Activated B cell treated with CpG ODN at 0.5 μM for 24 hours (primary cell): ENCODE data around the gene LONP2. TPM values are rescaled to one million over a fixed set of nuclear protein-coding genes. Genes with fewer than 3 reads are reported as not detected.

Experiments
- ATAC-seq: fragments of 200-7000 bp; cut with Tn5 transposase; one replicate; pipeline ENCODE4 v1.10.0; 2021; ENCODE audit warnings: low read depth, mild to moderate bottlenecking, moderate library complexity
- CTCF ChIA-PET: fragments of 350-600 bp; sonication (Branson Sonifier 250); formaldehyde crosslinking; loops from one replicate; lab custom pipeline; 2021; ENCODE audit warnings: antibody characterized with exemption; lab: Charles Lee
- POLR2A ChIA-PET: fragments of 350-600 bp; sonication (Branson Sonifier 250); formaldehyde crosslinking; loops from one replicate; lab custom pipeline; 2021; ENCODE audit warnings: antibody characterized with exemption; lab: Charles Lee
- DNase-seq: peaks from one replicate; pipeline ENCODE4 v3.0.0; 2022
- H3K27ac Mint-ChIP-seq: one replicate; pipeline ENCODE4 v1.8.0; 2020; ENCODE audit warnings: mixed read lengths
- H3K27me3 Mint-ChIP-seq: one replicate; pipeline ENCODE4 v1.8.0; 2021; ENCODE audit warnings: mixed read lengths
- H3K36me3 Mint-ChIP-seq: one replicate; pipeline ENCODE4 v1.8.0; 2021; ENCODE audit warnings: low read depth, mixed read lengths
- H3K4me1 Mint-ChIP-seq: one replicate; pipeline ENCODE4 v1.8.0; 2021; ENCODE audit warnings: mixed read lengths
- H3K4me3 Mint-ChIP-seq: one replicate; pipeline ENCODE4 v1.8.0; 2020; ENCODE audit warnings: mild to moderate bottlenecking, mixed read lengths
- H3K9me3 Mint-ChIP-seq: one replicate; pipeline ENCODE4 v1.8.0; 2020; ENCODE audit warnings: mixed read lengths
- intact Hi-C: fragments of 100-400 bp; cut with micrococcal nuclease; formaldehyde crosslinking; loops from one replicate; pipeline ENCODE4 v1.15.1; 2024
- total RNA-seq: library from RNA; stranded (reverse); gene quantifications from 2 replicates; pipeline ENCODE4 v1.2.3, GENCODE V29; 2022
- TF ChIP-seq, protein P1 (sequence below): fragments of 200-600 bp; IDR thresholded peaks from one replicate; pipeline ENCODE4 v1.8.0; 2022; ENCODE audit warnings: antibody characterized with exemption, mild to moderate bottlenecking

Gene LONP2
- total RNA-seq, 1 donor from 2014 or later, result 72.7 TPM

DNA sequence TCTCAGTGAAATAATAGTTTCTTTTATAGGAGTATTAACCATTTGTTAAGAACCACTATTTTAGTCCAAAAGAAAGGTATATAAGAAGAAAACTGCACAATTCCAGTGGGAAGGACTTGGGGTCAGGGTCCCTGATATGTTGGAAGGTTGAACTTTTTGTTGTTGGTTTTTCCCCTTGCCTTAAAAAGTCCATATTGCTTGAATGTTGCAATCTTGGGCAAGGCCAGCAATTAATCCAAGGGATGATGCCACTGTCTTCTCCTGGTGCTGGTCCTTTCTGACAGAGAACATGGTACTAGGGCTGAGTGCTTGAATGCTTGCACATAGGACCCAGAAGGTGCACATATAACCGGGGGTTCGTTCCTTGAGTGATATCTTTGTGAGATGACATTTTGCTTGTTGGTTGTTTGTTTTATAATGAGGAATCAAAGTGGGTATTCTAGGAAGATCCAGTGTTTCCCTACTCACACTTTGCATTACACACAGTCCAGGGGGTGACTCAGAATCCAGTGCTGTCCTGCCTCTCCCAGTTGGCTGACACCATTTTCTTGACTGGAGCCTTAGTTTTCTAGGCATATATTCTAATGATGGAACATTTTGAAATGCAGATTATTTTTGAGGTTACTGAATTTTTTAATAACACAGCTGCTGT is 86.2 kb downstream of the LONP2 start:
- Mint-ChIP-seq H3K27me3 (no peaks in the 10 kb centered on the region), H3K9me3 (no peaks in the 10 kb centered on the region), H3K36me3 (peaks cover 53% of the 10 kb centered on the region), H3K4me3 (no peak overlapping the region), H3K27ac (no peak overlapping the region), H3K4me1 (no peaks in the 10 kb centered on the region)
- no peak for ATAC-seq
- ChIA-PET POLR2A (interaction anchor here (1.0 kb wide), 1 partner anchor 13 kb away, joined by 3 read pairs; no protein-coding TSS in a partner anchor), CTCF (no interaction called here)
- TF ChIP-seq, protein P1, sequence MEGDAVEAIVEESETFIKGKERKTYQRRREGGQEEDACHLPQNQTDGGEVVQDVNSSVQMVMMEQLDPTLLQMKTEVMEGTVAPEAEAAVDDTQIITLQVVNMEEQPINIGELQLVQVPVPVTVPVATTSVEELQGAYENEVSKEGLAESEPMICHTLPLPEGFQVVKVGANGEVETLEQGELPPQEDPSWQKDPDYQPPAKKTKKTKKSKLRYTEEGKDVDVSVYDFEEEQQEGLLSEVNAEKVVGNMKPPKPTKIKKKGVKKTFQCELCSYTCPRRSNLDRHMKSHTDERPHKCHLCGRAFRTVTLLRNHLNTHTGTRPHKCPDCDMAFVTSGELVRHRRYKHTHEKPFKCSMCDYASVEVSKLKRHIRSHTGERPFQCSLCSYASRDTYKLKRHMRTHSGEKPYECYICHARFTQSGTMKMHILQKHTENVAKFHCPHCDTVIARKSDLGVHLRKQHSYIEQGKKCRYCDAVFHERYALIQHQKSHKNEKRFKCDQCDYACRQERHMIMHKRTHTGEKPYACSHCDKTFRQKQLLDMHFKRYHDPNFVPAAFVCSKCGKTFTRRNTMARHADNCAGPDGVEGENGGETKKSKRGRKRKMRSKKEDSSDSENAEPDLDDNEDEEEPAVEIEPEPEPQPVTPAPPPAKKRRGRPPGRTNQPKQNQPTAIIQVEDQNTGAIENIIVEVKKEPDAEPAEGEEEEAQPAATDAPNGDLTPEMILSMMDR, result no peak
- intact Hi-C loops, result loop anchor here (10.0 kb wide), 1 partner anchor 56 kb away; no protein-coding TSS in a partner anchor
- no peak for DNase-seq

DNA sequence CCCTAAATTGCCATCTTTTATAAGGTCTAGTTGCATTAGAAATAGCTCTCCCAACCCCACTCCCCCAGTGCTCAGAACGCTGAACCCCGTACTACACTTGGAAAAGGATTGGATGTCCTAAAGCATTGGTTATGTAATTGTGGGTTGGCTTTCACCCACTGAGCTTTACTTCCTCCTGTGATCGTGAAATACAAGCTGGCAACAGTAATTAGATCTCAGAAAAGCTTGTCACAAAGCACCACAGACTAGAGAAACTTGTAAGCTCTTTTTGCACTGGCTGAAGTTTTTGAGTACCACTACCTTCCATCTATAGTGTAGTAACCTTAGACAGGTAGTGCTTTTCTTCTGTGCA is 86.7 kb downstream of the LONP2 start:
- TF ChIP-seq, protein P1, result no peak
- Mint-ChIP-seq H3K36me3 (peaks cover 57% of the 10 kb centered on the region), H3K4me1 (no peaks in the 10 kb centered on the region), H3K27me3 (no peaks in the 10 kb centered on the region), H3K27ac (no peak overlapping the region), H3K9me3 (no peaks in the 10 kb centered on the region), H3K4me3 (no peak overlapping the region)
- no peak for ATAC-seq
- POLR2A ChIA-PET, result interaction anchor here (0.5 to 1.0 kb wide), 2 partner anchors 13 to 214 kb away, joined by 3 read pairs; no protein-coding TSS in a partner anchor
- DNase-seq, result no peak
- intact Hi-C loops, result loop anchor here (10.0 kb wide), 1 partner anchor 56 kb away; no protein-coding TSS in a partner anchor
- CTCF ChIA-PET, result no interaction called here

DNA sequence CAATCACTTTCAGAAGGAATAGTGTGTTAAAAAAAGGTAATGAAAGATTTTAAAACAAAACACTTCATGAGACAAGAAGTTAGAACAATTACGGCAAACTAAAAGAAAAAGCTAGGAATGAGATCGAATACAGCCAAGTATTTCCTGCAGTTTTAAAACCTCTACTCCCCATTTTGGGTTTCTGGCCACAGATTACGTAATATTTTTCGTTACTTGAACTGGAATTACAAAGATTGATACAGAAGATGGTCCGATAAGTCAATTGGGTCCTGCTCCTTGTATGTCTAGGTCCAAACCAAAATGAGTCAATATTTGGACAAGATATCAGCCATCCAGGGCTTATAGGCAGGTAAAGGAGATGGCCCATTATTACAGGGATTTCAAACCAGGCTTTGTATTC is 88.9 kb downstream of the LONP2 start:
- POLR2A ChIA-PET, result no interaction called here
- Mint-ChIP-seq H3K9me3 (no peaks in the 10 kb centered on the region), H3K4me1 (no peaks in the 10 kb centered on the region), H3K36me3 (peaks cover 70% of the 10 kb centered on the region), H3K27ac (no peak overlapping the region), H3K27me3 (no peaks in the 10 kb centered on the region), H3K4me3 (no peak overlapping the region)
- intact Hi-C loops, result loop anchor here (10.0 kb wide), 1 partner anchor 58 kb away; no protein-coding TSS in a partner anchor
- no peak for ATAC-seq
- TF ChIP-seq, protein P1, result no peak
- CTCF ChIA-PET, result no interaction called here
- no peak for DNase-seq

DNA sequence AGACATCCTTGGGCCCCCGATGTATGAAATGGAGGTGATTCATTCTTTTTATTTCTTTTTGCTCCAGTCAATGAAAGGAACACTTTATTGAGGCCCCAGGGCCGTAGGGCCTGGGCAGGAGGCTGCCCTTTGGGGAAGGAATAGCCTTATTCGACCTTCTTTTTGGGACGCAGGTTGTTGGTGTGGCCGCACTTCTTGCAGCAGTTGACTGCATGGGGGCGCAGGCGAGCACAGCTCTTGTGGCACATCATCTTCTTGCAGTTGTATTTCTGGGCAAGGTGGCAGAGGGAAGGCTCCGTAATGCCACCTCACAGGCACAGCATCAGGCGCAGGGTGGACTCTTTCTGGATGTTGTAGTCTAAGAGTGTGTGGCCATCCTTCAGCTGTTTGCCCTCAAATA is 90.2 kb downstream of the LONP2 start:
- Mint-ChIP-seq H3K9me3 (no peaks in the 10 kb centered on the region), H3K27ac (no peak overlapping the region), H3K36me3 (peaks cover 74% of the 10 kb centered on the region), H3K4me3 (no peak overlapping the region), H3K4me1 (no peaks in the 10 kb centered on the region), H3K27me3 (no peaks in the 10 kb centered on the region)
- ChIA-PET CTCF (interaction anchor here (0.6 kb wide), 1 partner anchor 296 kb away, joined by 3 read pairs; no protein-coding TSS in a partner anchor), POLR2A (no interaction called here)
- ATAC-seq (no peak), DNase-seq (no peak)
- intact Hi-C loops, result loop anchor here (10.0 kb wide), 1 partner anchor 60 kb away; no protein-coding TSS in a partner anchor
- TF ChIP-seq, protein P1, result no peak

DNA sequence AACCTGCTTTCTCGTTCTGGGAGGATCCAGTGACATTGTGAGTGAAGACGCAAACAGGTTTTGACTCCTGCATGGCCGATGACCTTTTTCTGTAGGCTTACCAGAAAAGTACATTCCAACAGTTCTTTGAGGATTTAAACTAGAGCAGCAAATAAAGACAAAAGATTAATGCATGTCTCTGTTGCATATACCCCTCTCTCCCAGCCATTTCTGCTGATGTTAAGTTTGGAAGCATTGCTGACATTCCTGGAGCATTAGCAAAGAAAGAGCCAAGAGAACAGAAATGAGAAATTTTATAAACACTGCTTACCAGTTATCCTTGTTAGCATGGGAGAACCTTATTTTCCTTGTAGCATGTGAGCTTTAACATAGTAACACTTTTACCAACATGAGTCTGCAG is 91.9 kb downstream of the LONP2 start:
- intact Hi-C loops, result loop anchor here (10.0 kb wide), 1 partner anchor 61 kb away; no protein-coding TSS in a partner anchor
- Mint-ChIP-seq H3K36me3 (peaks cover 71% of the 10 kb centered on the region), H3K9me3 (no peaks in the 10 kb centered on the region), H3K27ac (no peak overlapping the region), H3K4me1 (no peaks in the 10 kb centered on the region), H3K4me3 (no peak overlapping the region), H3K27me3 (no peaks in the 10 kb centered on the region)
- ChIA-PET POLR2A (no interaction called here), CTCF (no interaction called here)
- ATAC-seq (no peak), DNase-seq (no peak)
- TF ChIP-seq, protein P1, result no peak
